ENCODE results near the gene MSI1.

MSI1 gene

GRCh38 chr12:120368789-120369602 is at the start of gene MSI1:
Gene MSI1 (minus strand): TSS chr12:120369164. CDS start chr12:120369091, 73 bp downstream.
- no peak for DNase-seq (ENCODE audit: low spot score)

- DNase-seq (ENCODE audit: low spot score): no peak
Measured at GRCh38 chr12:120417917-120418580, 49.1 kb upstream of the MSI1 start.

- DNase-seq (ENCODE audit: low spot score): no peak
Measured at GRCh38 chr12:120416490-120417216, 47.7 kb upstream of the MSI1 start.

- no peak for DNase-seq (ENCODE audit: low spot score)
Measured at GRCh38 chr12:120413901-120414695, 45.1 kb upstream of the MSI1 start.

GRCh38 chr12:120412421-120412820 is 43.5 kb upstream of the MSI1 start:
- DNase-seq (ENCODE audit: low spot score): no peak

GRCh38 chr12:120408771-120409170 is 39.8 kb upstream of the MSI1 start:
- no peak for DNase-seq (ENCODE audit: low spot score)

GRCh38 chr12:120406553-120406952 is 37.6 kb upstream of the MSI1 start:
- DNase-seq (ENCODE audit: low spot score): no peak

- no peak for DNase-seq (ENCODE audit: low spot score)
Measured at GRCh38 chr12:120406069-120406468, 37.1 kb upstream of the MSI1 start.

GRCh38 chr12:120404271-120404670 is 35.3 kb upstream of the MSI1 start:
- DNase-seq (ENCODE audit: low spot score): no peak

- DNase-seq (ENCODE audit: low spot score): no peak
Measured at GRCh38 chr12:120403869-120404268, 34.9 kb upstream of the MSI1 start.

- no peak for DNase-seq (ENCODE audit: low spot score)
Measured at GRCh38 chr12:120402217-120402616, 33.3 kb upstream of the MSI1 start.

GRCh38 chr12:120399531-120399930 is 30.6 kb upstream of the MSI1 start:
- no peak for DNase-seq (ENCODE audit: low spot score)

GRCh38 chr12:120397824-120398540 is 29.0 kb upstream of the MSI1 start:
- DNase-seq (ENCODE audit: low spot score): no peak

- no peak for DNase-seq (ENCODE audit: low spot score)
Measured at GRCh38 chr12:120394483-120395367, 25.8 kb upstream of the MSI1 start.

GRCh38 chr12:120390540-120391120 is 21.7 kb upstream of the MSI1 start:
- DNase-seq (ENCODE audit: low spot score): no peak

GRCh38 chr12:120388691-120389481 is 19.9 kb upstream of the MSI1 start:
- no peak for DNase-seq (ENCODE audit: low spot score)

GRCh38 chr12:120381752-120382419 is 12.9 kb upstream of the MSI1 start:
- no peak for DNase-seq (ENCODE audit: low spot score)

- no peak for DNase-seq (ENCODE audit: low spot score)
Measured at GRCh38 chr12:120378036-120378435, 9.1 kb upstream of the MSI1 start.

- no peak for DNase-seq (ENCODE audit: low spot score)
Measured at GRCh38 chr12:120377611-120378010, 8.6 kb upstream of the MSI1 start.
